Chondrocyte (in vitro differentiated cells): Measurements from ENCODE around the gene HLA-DRA. TPM values are rescaled to one million over a fixed set of nuclear protein-coding genes. Genes with fewer than 3 reads are reported as not detected.

Source experiments
- DNase-seq: peaks from one replicate; pipeline ENCODE4 v3.0.0; 2021; ENCODE audit warnings: mixed read lengths, low spot score
- H3K27ac Mint-ChIP-seq: one replicate; pipeline ENCODE4 v1.8.0; 2021; ENCODE audit warnings: mild to moderate bottlenecking, moderate library complexity, mixed read lengths; ENCODE audit not compliant: unreplicated experiment
- H3K27me3 Mint-ChIP-seq: 2 replicates; pipeline ENCODE4 v1.8.0; 2021; ENCODE audit warnings: low read depth, mixed read lengths
- H3K36me3 Mint-ChIP-seq: 2 replicates; pipeline ENCODE4 v1.8.0; 2021; ENCODE audit warnings: low read depth, mixed read lengths
- H3K4me1 Mint-ChIP-seq: 2 replicates; pipeline ENCODE4 v1.8.0; 2021; ENCODE audit warnings: low read depth, mild to moderate bottlenecking, mixed read lengths
- H3K4me3 Mint-ChIP-seq: one replicate; pipeline ENCODE4 v1.8.0; 2021; ENCODE audit warnings: mild to moderate bottlenecking, moderate library complexity, mixed read lengths; ENCODE audit not compliant: unreplicated experiment
- H3K9me3 Mint-ChIP-seq: 2 replicates; pipeline ENCODE4 v1.8.0; 2021; ENCODE audit warnings: low read depth, mixed read lengths
- total RNA-seq: library from RNA; stranded (reverse); gene quantifications from 3 replicates; pipeline ENCODE4 v1.2.1, GENCODE V29; 2021
- TF ChIP-seq, protein P1 (sequence below): fragments of 200-600 bp; sonication (generic); IDR thresholded peaks from 2 replicates; pipeline ENCODE4 v1.5.0; 2021; ENCODE audit warnings: antibody characterized with exemption, mild to moderate bottlenecking, moderate library complexity

HLA-DRA gene
- total RNA-seq, 1 donor from 2014 or later = not detected

GRCh38 chr6:32492351-32492750 is 52.7 kb downstream of the HLA-DRA start:
- H3K4me3 Mint-ChIP-seq = no peak overlapping the region

More at GRCh38 chr6:32492351-32492750, 52.7 kb downstream of the HLA-DRA start:
- Mint-ChIP-seq H3K27ac (no peak overlapping the region), H3K36me3 (no peaks in the 10 kb centered on the region), H3K4me1 (no peaks in the 10 kb centered on the region), H3K27me3 (peaks cover 12% of the 10 kb centered on the region), H3K9me3 (peaks cover 3% of the 10 kb centered on the region)
- no peak for DNase-seq
- TF ChIP-seq, protein P1, sequence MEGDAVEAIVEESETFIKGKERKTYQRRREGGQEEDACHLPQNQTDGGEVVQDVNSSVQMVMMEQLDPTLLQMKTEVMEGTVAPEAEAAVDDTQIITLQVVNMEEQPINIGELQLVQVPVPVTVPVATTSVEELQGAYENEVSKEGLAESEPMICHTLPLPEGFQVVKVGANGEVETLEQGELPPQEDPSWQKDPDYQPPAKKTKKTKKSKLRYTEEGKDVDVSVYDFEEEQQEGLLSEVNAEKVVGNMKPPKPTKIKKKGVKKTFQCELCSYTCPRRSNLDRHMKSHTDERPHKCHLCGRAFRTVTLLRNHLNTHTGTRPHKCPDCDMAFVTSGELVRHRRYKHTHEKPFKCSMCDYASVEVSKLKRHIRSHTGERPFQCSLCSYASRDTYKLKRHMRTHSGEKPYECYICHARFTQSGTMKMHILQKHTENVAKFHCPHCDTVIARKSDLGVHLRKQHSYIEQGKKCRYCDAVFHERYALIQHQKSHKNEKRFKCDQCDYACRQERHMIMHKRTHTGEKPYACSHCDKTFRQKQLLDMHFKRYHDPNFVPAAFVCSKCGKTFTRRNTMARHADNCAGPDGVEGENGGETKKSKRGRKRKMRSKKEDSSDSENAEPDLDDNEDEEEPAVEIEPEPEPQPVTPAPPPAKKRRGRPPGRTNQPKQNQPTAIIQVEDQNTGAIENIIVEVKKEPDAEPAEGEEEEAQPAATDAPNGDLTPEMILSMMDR = no peak

Other genes starting within 250 kb of the HLA-DRA start
- gene PBX2, start 249.7 kb upstream of the HLA-DRA start, total RNA-seq = 58.6 to 66.5 TPM (median 66.3 TPM) in 3 replicates
- 3.6 to 5.6 TPM (median 5.4 TPM) in 3 replicates for gene GPSM3, start 247.2 kb upstream of the HLA-DRA start, total RNA-seq
- gene NOTCH4, start 215.8 kb upstream of the HLA-DRA start, total RNA-seq = 0.82 to 1.6 TPM (median 1.4 TPM) in 3 replicates
- not detected in 3 replicates for gene TSBP1, start 68.0 kb upstream of the HLA-DRA start, total RNA-seq
- gene BTNL2, start 32.7 kb upstream of the HLA-DRA start, total RNA-seq = not detected in 3 replicates
- not detected in 3 replicates for gene HLA-DRB5, start 90.4 kb downstream of the HLA-DRA start, total RNA-seq
- not detected in 3 replicates for gene HLA-DRB1, start 150.0 kb downstream of the HLA-DRA start, total RNA-seq
- not detected in 3 replicates for gene HLA-DQA1, start 197.5 kb downstream of the HLA-DRA start, total RNA-seq
- not detected in 3 replicates for gene HLA-DQB1, start 226.8 kb downstream of the HLA-DRA start, total RNA-seq